Liver (tissue), 9 donors: Measurements from ENCODE around the gene SNAPC1. TPM values are rescaled to one million over a fixed set of nuclear protein-coding genes. Genes with fewer than 3 reads are reported as not detected.

ENCODE experiments used
- DNase-seq: peaks from one replicate; pipeline ENCODE4 v3.0.0-alpha.2; 2017; ENCODE audit warnings: low spot score
- H3K27ac ChIP-seq, 2 donors: one replicate each; pipeline ENCODE4 v1.7.0; 2013; ENCODE audit warnings: inconsistent platforms in 2 of 2, low read length in 2 of 2, control low read depth in 1 of 2, low read depth in 1 of 2, mild to moderate bottlenecking in 1 of 2
- H3K27me3 ChIP-seq, 4 donors: one replicate each; pipeline versions ENCODE4 v1.6.1 to v1.7.0; 2013; ENCODE audit warnings: low read length in 3 of 4, inconsistent platforms in 1 of 4, mild to moderate bottlenecking in 1 of 4, moderate library complexity in 1 of 4; ENCODE audit not compliant: control insufficient read depth in 4 of 4, insufficient read depth in 4 of 4
- H3K36me3 ChIP-seq, 4 donors: one replicate each; pipeline versions ENCODE4 v1.6.1 to v1.7.0; 2013; ENCODE audit warnings: low read length in 3 of 4, mild to moderate bottlenecking in 3 of 4, low read depth in 1 of 4, moderate library complexity in 1 of 4; ENCODE audit not compliant: control insufficient read depth in 4 of 4, insufficient read depth in 3 of 4
- H3K4me1 ChIP-seq, 4 donors: one replicate each; pipeline versions ENCODE4 v1.6.1 to v1.7.0; 2013; ENCODE audit warnings: low read length in 3 of 4, mild to moderate bottlenecking in 3 of 4, moderate library complexity in 1 of 4; ENCODE audit not compliant: control insufficient read depth in 4 of 4, insufficient read depth in 4 of 4
- H3K4me3 ChIP-seq, 3 donors: one replicate each; pipeline versions ENCODE4 v1.6.1 to v1.7.0; 2013; ENCODE audit warnings: low read length in 3 of 3, control low read depth in 1 of 3, low read depth in 1 of 3, mild to moderate bottlenecking in 1 of 3
- H3K9ac ChIP-seq, 2 donors: one replicate each; pipeline ENCODE4 v1.7.0; 2013; ENCODE audit warnings: low read length in 2 of 2, mild to moderate bottlenecking in 2 of 2, moderate library complexity in 2 of 2, control low read depth in 1 of 2, low read depth in 1 of 2
- H3K9me3 ChIP-seq, 4 donors: one replicate each; pipeline versions ENCODE4 v1.6.1 to v1.7.0; 2013; ENCODE audit warnings: low read length in 3 of 4; ENCODE audit not compliant: control insufficient read depth in 4 of 4
- EGR1 ChIP-seq, 2 donors: IDR thresholded peaks; 2 replicates each; pipeline ENCODE4 v1.6.1; 2016 to 2018; ENCODE audit warnings: antibody characterized with exemption in 2 of 2, low read depth in 2 of 2
- FOXA1 ChIP-seq: IDR thresholded peaks from 2 replicates; pipeline ENCODE4 v1.6.1; 2016; ENCODE audit warnings: antibody characterized with exemption
- FOXA2 ChIP-seq: IDR thresholded peaks from 2 replicates; pipeline ENCODE4 v1.6.1; 2016; ENCODE audit warnings: antibody characterized with exemption
- GABPA ChIP-seq, 2 donors: IDR thresholded peaks in 1 of 2; conservative IDR thresholded peaks in 1 of 2; 2 replicates each; pipeline ENCODE4 v1.6.1; 2016; ENCODE audit warnings: antibody characterized with exemption in 2 of 2, mild to moderate bottlenecking in 1 of 2, moderate library complexity in 1 of 2
- HNF4A ChIP-seq, 2 donors: conservative IDR thresholded peaks; 2 replicates each; pipeline ENCODE4 v1.6.1; 2016; ENCODE audit warnings: antibody characterized with exemption in 2 of 2, mild to moderate bottlenecking in 2 of 2
- HNF4G ChIP-seq: IDR thresholded peaks from 2 replicates; pipeline ENCODE4 v1.6.1; 2016; ENCODE audit warnings: antibody characterized with exemption
- JUND ChIP-seq, 2 donors: IDR thresholded peaks; 2 replicates each; pipeline ENCODE4 v1.6.1; 2016; ENCODE audit warnings: antibody characterized with exemption in 2 of 2
- NR2F2 ChIP-seq: IDR thresholded peaks from 2 replicates; pipeline ENCODE4 v1.6.1; 2016; ENCODE audit warnings: antibody characterized with exemption
- RAD21 ChIP-seq, 2 donors: IDR thresholded peaks; 2 replicates each; pipeline ENCODE4 v1.6.1; 2016; ENCODE audit warnings: antibody characterized with exemption in 2 of 2, mild to moderate bottlenecking in 2 of 2
- RXRA ChIP-seq, 2 donors: IDR thresholded peaks; 2 replicates each; pipeline ENCODE4 v1.6.1; 2017 to 2018; ENCODE audit warnings: antibody characterized with exemption in 2 of 2, mild to moderate bottlenecking in 1 of 2
- SP1 ChIP-seq: IDR thresholded peaks from 2 replicates; pipeline ENCODE4 v1.6.1; 2018; ENCODE audit warnings: antibody characterized with exemption, mild to moderate bottlenecking
- TAF1 ChIP-seq: conservative IDR thresholded peaks from 2 replicates; pipeline ENCODE4 v1.6.1; 2016; ENCODE audit warnings: antibody characterized with exemption, mild to moderate bottlenecking
- YY1 ChIP-seq: IDR thresholded peaks from 2 replicates; pipeline ENCODE4 v1.6.1; 2016; ENCODE audit warnings: antibody characterized with exemption, mild to moderate bottlenecking
- WGBS: extraction: QIAGEN DNeasy Blood & Tissue Kit; methylation state at CpG from one replicate; pipeline ENCODE4 v1.1.7; 2013; 5-methylcytosine and 5-hydroxymethylcytosine counted together
- polyA plus RNA-seq, 2 donors: library from polyadenylated mRNA; stranded (reverse) in 1 of 2; unstranded in 1 of 2; fragments of 200-250 nt in 1 of 2; fragments of >200 nt in 1 of 2; fragmentation: Nextera tagmentation in 1 of 2; extraction: Ambion mirVana in 1 of 2; gene quantifications; one replicate each; pipeline versions ENCODE4 v1.2.1 to v1.2.3, GENCODE V29; 2013 to 2015
- total RNA-seq, 2 donors: library from RNA; depleted of rRNA; stranded (reverse); fragments of >200 nt; gene quantifications; one replicate each; pipeline ENCODE4 v1.2.3, GENCODE V29; 2014
- TF ChIP-seq, protein P1 (sequence below): IDR thresholded peaks from 2 replicates; pipeline ENCODE4 v1.6.1; 2016; ENCODE audit warnings: antibody characterized with exemption
- TF ChIP-seq, protein P2 (sequence below): fragments of 150-350 bp; IDR thresholded peaks from 2 replicates; pipeline ENCODE4 v1.5.1; 2017; ENCODE audit warnings: improper control_type of control experiment, low read depth, low read length; ENCODE audit not compliant: missing input control
- TF ChIP-seq, protein P3 (sequence below): IDR thresholded peaks from 2 replicates; pipeline ENCODE4 v1.6.1; 2016; ENCODE audit warnings: antibody characterized with exemption, mild to moderate bottlenecking
- TF ChIP-seq, protein P4 (sequence below): IDR thresholded peaks from 2 replicates; pipeline ENCODE4 v1.6.1; 2016; ENCODE audit warnings: antibody characterized with exemption
- TF ChIP-seq, protein P5 (sequence below): IDR thresholded peaks from 2 replicates; pipeline ENCODE4 v1.6.1; 2016; ENCODE audit warnings: antibody characterized with exemption
- donor health status: healthy.
- donor health status: healthy.
- donor health status: healthy.
- donor health status: healthy.
- donor health status: healthy.

Gene SNAPC1
- total and polyA plus RNA-seq, 4 donors = 1.2 to 2.3 (median 1.7) TPM

DNA sequence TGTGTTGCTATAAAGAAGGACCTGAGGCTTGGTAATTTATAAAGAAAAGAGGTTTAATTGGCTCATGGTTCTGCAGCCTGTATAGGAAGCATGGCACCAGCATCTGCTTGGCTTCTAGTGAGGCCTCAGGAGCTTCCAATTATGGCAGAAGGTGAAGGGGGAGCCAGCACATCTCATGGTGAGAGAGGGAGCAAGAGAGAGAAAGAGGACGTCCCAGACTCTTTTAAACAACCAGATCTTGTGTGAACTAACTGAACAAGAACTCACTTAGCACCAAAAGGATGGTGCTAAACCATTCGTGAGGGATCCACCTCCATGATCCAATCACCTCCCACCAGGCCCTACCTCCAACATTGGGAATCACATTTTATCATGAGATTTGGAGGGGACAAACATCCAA lies 6.1 kb upstream of the SNAPC1 start:
- Histone ChIP-seq H3K27ac (no peak overlapping the region), H3K4me1 (peaks cover 0 to under 1% (median 0%) of the 10 kb centered on the region in 4 donors), H3K9me3 (no peaks in the 10 kb centered on the region), H3K9ac (no peak overlapping the region), H3K27me3 (no peaks in the 10 kb centered on the region), H3K36me3 (no peaks in the 10 kb centered on the region), H3K4me3 (no peak overlapping the region)
- WGBS = 71% methylated on average over 2 of the region's 2 CpGs
- DNase-seq = no peak
- TF ChIP-seq HNF4A (conservative IDR thresholded peaks at IDR 0.05) (no peak), RAD21 (IDR thresholded peaks at IDR 0.05) (no peak), YY1 (no peak), EGR1 (IDR thresholded peaks at IDR 0.05; ENCODE audit: low read depth in 2 of 2) (no peak), GABPA (IDR thresholded peaks at IDR 0.05 in 1 of 2, conservative IDR thresholded peaks at IDR 0.05 in 1 of 2) (no peak), TAF1 (no peak), FOXA1 (no peak), JUND (IDR thresholded peaks at IDR 0.05) (no peak), HNF4G (no peak), NR2F2 (no peak), RXRA (IDR thresholded peaks at IDR 0.05) (no peak), FOXA2 (no peak), SP1 (no peak)
- TF ChIP-seq, protein P1, sequence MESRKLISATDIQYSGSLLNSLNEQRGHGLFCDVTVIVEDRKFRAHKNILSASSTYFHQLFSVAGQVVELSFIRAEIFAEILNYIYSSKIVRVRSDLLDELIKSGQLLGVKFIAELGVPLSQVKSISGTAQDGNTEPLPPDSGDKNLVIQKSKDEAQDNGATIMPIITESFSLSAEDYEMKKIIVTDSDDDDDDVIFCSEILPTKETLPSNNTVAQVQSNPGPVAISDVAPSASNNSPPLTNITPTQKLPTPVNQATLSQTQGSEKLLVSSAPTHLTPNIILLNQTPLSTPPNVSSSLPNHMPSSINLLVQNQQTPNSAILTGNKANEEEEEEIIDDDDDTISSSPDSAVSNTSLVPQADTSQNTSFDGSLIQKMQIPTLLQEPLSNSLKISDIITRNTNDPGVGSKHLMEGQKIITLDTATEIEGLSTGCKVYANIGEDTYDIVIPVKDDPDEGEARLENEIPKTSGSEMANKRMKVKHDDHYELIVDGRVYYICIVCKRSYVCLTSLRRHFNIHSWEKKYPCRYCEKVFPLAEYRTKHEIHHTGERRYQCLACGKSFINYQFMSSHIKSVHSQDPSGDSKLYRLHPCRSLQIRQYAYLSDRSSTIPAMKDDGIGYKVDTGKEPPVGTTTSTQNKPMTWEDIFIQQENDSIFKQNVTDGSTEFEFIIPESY = no peak
- TF ChIP-seq, protein P2, sequence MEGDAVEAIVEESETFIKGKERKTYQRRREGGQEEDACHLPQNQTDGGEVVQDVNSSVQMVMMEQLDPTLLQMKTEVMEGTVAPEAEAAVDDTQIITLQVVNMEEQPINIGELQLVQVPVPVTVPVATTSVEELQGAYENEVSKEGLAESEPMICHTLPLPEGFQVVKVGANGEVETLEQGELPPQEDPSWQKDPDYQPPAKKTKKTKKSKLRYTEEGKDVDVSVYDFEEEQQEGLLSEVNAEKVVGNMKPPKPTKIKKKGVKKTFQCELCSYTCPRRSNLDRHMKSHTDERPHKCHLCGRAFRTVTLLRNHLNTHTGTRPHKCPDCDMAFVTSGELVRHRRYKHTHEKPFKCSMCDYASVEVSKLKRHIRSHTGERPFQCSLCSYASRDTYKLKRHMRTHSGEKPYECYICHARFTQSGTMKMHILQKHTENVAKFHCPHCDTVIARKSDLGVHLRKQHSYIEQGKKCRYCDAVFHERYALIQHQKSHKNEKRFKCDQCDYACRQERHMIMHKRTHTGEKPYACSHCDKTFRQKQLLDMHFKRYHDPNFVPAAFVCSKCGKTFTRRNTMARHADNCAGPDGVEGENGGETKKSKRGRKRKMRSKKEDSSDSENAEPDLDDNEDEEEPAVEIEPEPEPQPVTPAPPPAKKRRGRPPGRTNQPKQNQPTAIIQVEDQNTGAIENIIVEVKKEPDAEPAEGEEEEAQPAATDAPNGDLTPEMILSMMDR = no peak
- TF ChIP-seq, protein P3, sequence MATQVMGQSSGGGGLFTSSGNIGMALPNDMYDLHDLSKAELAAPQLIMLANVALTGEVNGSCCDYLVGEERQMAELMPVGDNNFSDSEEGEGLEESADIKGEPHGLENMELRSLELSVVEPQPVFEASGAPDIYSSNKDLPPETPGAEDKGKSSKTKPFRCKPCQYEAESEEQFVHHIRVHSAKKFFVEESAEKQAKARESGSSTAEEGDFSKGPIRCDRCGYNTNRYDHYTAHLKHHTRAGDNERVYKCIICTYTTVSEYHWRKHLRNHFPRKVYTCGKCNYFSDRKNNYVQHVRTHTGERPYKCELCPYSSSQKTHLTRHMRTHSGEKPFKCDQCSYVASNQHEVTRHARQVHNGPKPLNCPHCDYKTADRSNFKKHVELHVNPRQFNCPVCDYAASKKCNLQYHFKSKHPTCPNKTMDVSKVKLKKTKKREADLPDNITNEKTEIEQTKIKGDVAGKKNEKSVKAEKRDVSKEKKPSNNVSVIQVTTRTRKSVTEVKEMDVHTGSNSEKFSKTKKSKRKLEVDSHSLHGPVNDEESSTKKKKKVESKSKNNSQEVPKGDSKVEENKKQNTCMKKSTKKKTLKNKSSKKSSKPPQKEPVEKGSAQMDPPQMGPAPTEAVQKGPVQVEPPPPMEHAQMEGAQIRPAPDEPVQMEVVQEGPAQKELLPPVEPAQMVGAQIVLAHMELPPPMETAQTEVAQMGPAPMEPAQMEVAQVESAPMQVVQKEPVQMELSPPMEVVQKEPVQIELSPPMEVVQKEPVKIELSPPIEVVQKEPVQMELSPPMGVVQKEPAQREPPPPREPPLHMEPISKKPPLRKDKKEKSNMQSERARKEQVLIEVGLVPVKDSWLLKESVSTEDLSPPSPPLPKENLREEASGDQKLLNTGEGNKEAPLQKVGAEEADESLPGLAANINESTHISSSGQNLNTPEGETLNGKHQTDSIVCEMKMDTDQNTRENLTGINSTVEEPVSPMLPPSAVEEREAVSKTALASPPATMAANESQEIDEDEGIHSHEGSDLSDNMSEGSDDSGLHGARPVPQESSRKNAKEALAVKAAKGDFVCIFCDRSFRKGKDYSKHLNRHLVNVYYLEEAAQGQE = no peak
- TF ChIP-seq, protein P4, sequence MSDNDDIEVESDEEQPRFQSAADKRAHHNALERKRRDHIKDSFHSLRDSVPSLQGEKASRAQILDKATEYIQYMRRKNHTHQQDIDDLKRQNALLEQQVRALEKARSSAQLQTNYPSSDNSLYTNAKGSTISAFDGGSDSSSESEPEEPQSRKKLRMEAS = no peak

DNA sequence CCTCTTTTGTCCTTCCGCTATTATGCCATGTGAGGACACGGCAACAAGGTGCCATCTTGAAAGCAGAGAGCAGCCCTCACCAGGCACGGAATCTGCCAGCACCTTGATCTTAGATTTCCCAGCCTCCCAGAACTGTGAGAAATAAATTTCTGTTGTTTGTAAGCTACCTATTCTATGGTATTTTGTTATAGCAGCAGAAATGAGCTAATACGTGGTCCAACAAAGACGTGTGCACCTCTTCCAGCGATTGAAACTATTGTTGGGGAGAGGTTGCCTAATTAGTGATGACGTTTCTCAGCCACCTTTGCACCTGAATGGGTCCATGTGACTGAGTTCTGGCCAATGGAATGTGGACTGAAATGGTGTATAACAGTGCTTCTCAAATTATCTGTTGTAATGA lies 2.3 kb upstream of the SNAPC1 start:
- Histone ChIP-seq H3K27ac (no peak overlapping the region), H3K9me3 (no peaks in the 10 kb centered on the region), H3K9ac (no peak overlapping the region), H3K4me3 (no peak overlapping the region), H3K4me1 (peaks cover 0 to 9% (median 4%) of the 10 kb centered on the region in 4 donors), H3K27me3 (no peaks in the 10 kb centered on the region), H3K36me3 (no peaks in the 10 kb centered on the region)
- TF ChIP-seq FOXA1 = no peak
- TF ChIP-seq, protein P5, sequence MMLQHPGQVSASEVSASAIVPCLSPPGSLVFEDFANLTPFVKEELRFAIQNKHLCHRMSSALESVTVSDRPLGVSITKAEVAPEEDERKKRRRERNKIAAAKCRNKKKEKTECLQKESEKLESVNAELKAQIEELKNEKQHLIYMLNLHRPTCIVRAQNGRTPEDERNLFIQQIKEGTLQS = no peak
- TF ChIP-seq FOXA2 = no peak
- no peak for TF ChIP-seq YY1
- no peak for TF ChIP-seq SP1
- TF ChIP-seq, protein P1 = no peak
- no peak for TF ChIP-seq TAF1
- 92% methylated on average over 7 of the region's 7 CpGs for WGBS
- no peak for DNase-seq
